8988T (cell line): Measurements from ENCODE around the gene SEMA3D.

ENCODE experiments used
- DNase-seq: peaks from one replicate; pipeline ENCODE4 v3.0.0; 2011

SEMA3D gene

DNA sequence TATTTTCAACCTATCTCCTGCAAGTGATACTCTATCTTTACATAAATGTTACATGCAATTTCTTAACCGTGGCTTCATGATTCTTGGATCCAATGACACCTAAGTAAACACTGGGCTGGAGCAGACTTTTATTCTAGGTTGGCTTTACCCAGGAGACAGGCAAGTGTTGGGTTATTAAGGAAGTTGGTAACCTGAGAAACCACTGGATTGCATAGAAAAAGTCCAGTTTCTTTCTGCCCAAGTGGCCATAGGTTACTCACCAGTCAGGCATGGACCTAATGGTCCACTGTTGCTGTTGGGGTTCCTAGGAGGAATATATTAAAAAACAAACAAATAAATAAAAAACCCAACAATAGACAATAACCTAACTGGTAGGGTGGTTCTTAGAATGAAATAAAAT, 112.8 kb downstream of the SEMA3D start:
- no peak for DNase-seq

DNA sequence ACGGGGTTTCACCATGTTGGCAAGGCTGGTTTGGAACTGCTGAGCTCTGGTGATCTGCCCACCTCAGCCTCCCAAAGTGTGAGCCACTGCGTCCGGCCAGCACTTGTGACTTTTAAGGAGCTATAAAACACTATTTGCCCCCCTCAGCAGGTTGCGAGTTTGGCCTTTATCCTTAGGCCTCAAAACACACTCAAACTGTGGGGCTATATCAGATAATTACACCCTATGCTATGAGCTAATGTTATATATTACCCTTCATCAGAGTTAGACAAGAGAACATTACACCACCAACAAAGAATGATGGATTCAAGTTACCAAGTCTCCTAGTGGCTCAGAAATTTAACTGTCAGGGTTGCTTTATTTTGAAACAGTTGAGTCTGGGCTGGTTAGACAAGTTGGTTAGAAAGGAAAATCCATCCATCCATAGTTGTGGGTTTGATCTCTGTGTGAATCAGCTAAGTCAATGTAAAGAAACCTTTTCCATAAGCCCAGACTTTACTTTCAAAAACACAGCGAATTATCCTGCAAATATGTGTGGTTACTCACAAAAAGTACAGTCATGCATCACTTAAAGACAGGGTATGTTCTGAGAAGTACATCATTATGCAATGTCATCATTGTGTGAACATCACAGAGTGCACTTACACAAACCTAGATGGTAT, 115.8 kb downstream of the SEMA3D start:
- no peak for DNase-seq

DNA sequence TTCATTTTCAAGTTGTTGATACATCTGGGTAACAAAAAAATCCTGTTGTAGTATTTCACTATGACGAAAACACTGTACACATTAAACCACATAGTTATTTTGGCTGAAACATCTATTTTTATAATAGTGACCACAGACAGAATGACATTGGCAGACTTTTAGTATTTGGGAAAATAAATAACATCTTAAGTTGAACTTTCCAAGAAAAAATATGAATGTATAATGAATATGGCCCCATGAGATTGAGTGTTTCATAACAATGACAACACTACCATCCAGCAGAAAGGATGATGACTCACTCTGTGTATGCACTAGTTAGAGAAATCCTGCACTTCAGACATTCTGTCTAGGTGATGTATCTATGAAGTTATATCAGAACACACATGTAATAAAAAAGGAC, 118.1 kb downstream of the SEMA3D start:
- DNase-seq, result no peak

DNA sequence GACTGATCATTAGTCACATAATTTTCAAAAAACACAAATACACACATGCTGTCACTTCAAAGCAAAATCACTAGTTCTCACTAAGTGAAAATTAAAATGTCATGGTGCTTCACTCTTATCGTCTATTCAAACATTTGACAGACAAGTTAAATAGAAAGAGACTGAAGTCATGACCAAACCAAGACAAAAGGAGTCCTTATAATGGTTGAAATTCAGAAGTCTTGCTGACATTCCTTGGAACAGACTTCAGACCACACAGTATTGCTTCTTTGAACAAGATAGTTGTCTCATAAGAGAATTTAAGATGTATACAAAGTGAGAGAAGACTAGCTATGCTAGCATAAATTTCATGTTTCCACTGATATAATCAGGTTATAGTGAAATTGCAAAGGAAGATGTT, 119.5 kb downstream of the SEMA3D start:
- no peak for DNase-seq

DNA sequence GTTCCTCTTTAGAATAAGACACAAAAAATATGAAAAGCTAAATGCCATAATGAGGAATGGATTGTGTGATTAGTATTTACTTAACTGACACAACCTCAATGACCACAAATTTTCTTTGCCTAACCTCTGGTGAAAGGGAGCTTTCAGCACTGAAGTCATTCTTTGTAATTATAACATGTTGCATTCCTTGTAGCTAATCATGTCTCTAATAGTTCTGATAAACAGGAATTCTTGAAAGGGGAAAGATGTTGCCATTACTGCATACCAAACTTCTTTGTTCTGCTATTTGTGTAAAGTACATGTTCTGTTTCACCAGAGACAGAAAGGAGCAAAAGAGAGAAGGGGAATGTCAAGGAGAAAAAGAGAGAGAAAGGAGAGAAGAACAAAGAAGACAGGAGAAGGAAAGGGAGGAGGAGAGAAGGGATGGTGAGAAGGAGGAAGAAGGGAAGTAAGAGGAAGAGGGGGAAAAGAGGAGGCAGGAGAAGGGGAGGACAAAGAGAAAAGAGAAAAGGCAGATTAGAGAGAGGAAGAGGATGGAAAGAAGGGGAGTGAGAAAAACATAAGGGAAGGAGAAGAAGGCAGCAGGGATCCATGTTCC, 120.9 kb downstream of the SEMA3D start:
- DNase-seq, result no peak

DNA sequence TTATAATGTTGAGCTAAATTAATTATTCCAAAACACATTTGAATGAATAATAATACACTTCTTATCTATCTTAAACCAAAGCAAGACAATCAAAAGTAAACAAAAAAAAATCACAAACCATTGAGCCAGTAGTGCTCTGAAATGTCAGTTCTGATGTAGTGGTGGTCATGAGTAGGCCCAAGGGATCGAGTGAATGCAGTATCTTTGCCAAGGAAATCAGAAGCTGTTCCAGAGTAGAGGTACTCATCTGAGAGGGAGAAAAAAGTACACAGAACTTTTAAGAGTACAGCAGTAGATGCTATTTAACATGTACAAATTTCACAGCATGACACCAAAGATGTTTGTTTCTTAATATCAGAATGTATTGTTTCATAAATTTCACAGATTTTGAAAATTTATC, 121.5 kb downstream of the SEMA3D start:
- no peak for DNase-seq

DNA sequence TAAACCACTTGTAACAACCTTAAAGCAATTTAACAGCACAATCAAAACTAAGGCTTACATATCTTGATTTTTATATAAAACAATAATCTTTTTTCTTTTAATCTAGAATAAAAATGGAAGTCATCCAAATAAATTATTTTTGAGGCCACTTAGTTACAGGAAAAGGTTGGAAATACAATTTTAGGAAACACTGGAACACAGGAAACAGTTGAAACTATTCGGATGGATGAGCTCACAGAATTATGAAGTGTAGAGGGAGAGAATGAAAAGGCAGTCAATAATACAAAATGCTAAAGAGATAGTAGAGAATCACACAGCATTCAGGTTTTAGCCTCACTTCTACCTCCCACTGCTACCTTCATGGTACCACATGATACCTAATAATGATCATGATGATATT, 124.2 kb downstream of the SEMA3D start:
- DNase-seq, result no peak

DNA sequence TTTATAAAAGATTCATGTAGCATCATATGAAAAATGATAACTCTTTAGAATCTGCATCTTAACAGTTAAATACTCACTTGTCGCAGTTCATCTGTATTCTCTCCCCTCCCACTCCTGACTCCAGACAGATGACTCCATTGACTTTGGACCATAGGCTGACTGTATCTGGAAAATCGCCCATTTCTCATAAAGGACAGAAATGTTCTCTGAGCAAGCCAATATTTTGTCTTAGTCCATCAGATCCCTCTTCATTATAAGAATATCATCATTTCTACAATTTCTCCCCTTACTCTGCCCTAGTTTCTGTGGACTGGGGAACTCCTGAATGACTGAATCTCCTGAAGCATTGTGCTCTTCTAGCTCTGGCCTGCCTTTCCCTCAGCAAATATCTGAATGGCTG, 125.4 kb downstream of the SEMA3D start:
- no peak for DNase-seq

DNA sequence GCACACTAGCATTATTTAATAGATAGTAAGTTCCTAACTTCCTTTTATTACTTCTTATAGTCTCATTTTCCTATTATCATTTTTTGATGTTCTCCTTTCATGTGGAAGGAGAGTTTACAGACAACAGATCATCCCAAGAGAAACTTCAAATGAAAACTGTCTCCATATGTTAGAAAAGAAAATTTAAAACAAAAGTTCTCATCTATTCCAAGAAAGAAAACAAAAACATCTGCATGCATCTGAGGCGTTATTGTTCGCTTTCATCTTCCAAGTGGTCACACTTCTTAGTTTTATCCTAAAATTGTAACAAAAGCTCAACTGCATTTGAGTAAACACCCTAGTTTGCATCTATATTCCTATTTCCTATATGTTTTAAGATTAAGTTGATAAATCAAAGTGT, 126.2 kb downstream of the SEMA3D start:
- DNase-seq, result no peak

DNA sequence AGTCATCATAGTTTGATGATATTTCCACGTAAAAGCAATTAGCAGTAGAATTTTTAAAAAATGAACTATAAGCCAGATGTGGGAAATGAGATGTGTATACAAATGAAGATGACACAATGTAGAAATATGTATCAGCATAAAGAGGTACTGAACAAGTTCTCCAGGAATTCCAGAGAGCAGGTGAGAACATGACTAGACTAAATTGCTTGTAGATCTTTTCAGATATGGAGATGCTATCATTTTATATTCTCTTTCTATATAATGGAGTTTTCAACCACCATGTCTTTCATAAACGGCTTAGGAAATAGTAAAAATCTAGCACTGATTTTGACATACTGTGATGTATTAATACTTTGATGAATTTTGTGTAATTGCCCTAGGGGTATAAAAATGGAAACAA, 130.9 kb downstream of the SEMA3D start:
- no peak for DNase-seq

DNA sequence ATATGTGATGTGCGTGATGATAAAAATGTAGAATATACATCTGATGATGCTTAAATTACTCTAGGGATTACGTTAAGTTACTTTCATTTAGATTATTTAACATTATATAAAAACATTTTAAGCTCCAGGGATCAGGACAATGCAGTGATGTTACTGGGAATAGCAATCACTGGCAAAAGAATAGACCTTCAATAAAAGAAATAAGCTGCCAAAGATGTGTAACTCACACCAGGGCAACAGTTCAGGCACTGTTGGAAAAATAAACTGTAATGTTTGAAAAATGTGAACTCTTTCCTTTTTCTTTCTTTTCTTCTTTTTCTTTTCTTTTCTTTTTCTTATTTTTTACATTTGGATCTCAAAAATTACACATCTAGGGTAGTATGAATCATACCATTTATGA, 131.7 kb downstream of the SEMA3D start:
- DNase-seq, result no peak

DNA sequence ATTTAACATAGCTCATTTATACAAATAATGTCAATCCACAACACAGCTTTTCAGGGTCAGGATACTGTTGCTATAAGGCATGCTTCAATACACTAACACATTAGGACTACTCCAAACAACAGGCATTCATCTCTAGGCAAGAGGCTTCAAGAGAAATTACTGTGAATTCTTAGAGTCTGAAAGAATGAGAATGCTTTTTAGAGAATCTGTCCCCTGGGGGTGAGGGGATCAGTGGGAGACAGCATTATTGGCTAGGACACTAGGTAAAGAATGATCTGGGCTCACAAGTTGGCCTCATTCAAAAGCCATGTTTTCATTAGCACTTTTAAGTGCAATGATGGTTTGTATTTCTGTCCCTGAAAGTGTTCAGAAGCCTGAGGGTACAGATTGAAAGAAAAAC, 132.6 kb downstream of the SEMA3D start:
- no peak for DNase-seq

DNA sequence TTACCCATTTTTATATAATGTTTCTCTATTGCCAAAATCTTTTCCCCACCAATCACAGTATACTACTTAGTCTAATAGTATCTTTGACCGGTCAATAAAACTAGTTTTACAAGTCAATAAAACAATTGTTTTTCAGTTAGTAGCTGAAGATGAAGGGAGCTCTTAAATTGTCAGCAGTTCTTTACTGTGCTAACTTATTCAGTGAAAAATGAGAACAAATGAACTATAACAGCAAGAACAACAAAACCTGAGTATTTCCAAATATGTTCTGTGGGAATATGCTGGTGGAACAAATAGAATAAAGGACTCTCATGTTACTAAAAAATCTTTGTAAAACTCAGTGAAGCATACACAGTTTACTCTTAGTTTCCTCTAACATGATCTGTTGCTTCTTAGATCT, 134.0 kb downstream of the SEMA3D start:
- no peak for DNase-seq

DNA sequence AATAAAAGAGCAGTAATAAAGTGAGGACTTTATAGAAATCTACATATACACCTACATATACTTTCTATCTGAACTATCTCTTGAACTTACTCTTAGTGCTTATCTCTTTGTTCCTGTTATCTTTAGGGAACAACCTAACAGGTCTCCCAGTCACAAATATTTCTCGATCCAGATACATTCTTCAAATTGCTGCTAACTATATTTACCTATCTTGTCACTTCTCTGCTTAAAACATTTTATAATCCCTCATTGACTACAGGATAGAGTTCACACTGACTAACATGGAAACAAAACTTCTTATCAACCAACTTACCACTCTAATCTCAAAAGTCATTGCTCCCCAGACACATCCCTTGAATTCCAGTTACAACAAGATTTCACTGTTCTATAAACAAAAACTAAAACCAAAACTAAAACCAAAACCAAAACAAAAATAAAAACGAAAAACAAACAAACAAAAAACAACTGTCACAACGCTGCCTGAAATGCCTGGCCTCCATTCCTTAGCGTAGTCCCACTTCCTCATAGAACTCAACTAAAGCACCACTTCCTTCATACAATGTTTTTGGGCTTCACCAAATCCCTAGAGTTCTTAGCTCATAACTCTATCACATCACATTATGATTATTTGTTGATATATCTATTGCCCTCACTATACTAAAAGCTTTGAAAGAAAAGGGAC, 134.7 kb downstream of the SEMA3D start:
- DNase-seq, result no peak

DNA sequence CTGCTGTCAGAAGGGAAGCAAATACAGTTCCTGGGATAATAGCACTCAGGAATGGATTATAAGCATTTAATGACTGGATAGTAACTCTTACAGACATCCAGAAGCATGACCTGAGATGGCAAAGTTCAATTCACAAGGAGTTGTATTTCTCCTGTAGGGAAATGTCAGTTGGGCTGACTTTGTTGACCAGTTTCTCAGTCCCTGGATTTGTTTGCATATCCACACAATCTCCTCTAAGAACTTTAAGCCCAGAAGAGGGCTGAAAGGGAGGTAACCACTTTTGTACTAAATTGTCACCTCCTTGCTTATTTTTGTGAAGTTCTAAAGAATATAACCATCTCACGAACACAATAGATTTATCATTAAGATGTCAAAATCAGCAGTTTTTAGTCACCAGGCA, 140.3 kb downstream of the SEMA3D start:
- no peak for DNase-seq

DNA sequence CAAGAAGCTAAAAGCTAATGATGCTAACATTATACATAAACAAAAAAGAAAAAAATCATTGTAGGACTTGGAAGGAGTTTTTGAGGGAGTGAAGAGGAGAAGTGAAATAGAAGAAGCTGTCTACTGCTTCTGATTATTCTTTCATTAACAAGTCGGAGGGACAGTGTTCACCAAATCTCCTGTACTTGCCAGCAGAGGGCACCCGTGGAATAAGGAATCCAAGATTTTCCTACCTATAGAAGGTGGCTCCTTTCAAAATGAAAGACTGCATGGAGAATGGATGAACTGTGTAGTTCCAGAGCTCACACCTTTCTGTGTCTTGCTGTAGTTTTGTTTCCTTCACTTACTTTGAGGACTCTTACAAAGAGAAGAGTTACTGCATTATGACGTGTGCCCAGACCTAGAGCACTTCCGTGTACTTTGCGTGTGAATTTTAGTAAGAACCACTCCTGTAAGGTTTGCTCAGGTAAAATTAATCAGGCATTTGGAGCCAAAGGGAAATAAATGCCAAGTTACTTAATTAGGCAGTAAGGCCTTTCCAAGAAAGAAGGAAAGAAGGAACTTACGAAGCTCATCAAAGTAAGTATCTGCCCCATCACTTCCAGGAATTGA, 145.1 kb downstream of the SEMA3D start:
- no peak for DNase-seq

DNA sequence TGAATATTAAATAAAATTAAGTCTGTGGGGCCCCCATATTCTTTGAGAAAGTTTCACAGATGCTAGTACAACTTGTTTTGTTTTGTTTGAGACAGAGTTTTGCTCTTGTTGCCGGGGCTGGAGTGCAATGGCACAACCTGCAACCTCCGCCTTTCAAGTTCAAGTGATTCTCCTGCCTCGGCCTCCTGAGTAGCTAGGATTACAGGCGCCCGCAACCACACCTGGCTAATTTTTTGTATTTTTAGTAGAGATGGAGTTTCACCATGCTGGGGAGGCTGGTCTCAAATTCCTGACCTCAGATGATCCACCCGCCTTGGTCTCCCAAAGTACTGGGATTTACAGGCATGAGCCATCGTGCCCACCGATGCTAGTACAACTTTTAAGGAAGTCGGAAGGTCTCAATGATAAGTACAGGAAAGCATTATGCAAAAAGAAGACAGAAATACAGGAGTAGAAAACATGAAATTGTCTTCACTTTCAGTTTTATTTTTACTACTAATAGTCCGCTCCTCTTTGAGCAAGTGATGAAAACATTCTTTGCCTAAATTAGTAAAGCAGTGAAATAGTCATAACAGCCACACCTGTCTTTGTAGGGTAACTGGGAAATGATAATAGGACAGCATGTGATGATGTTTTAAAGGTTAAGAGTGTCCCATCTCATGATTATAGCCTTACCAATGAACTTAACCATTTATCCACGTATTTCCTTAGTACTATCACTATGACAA, 147.5 kb downstream of the SEMA3D start:
- no peak for DNase-seq

DNA sequence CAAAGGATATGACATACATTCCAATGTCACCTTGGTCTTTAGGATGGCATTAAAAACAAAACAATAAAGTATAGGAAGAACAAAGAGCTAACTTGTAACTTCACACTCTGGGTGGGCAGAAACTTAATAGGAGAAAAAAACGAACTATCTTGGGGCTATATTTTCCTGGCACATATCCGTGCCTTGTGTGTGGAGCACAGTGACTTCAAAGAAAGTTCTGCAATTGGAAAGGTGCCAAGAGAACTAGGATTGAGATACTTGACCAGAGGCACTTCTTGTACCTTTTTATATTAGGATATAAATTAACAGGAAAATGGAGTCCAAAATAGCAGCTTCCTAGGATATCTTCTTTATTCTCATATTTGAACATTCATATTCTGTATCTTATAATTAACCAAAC, 148.4 kb downstream of the SEMA3D start:
- DNase-seq, result no peak

DNA sequence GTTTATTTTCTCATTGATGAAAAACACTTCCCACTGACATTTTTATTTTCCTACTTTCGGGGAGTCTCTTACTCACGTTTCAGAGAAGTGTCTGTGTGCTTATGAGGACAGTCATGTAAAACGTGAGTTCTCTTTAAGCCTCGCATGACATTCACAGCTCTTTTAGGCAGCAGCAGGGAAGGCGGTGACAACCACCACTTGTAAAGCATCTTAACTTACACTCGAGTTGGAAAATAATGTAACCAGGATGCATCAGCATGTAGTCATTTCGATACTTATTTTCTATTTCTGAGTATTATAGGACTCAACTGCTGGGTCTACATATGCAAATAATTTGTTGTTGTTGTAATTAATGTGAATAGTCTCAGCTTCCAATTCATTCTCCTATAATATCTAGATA, 153.6 kb downstream of the SEMA3D start:
- no peak for DNase-seq

DNA sequence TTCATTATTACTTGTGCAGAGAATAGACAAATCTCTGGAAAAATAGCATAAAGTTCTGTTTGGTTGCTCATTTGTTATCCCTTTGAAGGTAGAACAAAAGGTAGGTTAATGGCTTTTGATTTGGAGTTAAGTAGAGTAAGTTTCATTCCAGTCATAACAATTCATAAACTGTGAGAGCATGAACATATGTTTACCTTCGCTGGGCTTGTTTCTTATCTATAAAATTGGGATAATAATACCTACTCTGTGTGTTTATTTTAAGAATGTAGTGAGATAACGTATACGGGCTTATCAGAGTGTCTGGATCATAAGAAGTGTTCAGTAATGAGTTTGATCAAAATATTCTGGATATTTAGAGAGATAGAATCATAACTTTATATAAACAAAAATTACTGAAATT, 155.4 kb downstream of the SEMA3D start:
- DNase-seq, result no peak

DNA sequence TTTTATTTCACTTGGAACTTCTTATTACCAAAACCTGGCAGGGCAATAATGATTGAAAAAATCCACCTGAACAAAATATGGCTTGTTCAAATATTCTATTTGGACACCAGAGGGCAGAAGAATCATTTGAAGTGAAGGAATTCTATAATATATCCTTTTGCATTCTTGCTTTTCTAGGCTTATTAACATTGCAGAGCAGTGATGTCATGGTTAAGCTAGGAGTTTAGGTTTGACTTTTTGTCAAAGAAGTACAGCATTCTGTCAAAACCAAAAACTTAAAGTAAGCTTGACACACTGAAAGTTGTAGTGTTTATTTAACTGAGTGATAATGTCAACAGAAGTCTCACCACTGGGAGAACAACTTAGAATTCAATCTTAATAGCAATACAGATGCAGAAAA, 156.0 kb downstream of the SEMA3D start:
- DNase-seq, result no peak

DNA sequence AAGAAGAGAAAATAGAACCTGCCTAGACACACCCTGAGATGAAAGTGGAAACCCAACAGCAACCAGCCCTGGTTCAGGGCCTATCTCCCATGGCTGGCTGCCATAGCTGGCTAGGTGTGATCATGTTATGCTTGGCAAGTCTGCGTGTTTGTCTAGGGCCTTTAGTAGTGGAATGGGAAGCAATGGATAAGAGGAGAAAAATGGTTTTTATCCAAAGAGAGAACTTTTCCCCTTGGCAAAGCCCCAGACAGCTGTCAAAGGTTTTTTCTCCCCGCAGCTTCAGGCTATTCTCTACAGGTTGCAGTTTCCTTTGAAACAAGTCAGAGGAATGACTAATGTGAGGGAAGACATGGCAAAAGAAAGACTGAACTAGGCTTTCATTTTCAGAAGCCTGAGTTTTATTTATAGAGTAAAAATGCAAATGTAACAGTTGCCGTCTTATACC, 161.5 kb downstream of the SEMA3D start:
- DNase-seq, result no peak

DNA sequence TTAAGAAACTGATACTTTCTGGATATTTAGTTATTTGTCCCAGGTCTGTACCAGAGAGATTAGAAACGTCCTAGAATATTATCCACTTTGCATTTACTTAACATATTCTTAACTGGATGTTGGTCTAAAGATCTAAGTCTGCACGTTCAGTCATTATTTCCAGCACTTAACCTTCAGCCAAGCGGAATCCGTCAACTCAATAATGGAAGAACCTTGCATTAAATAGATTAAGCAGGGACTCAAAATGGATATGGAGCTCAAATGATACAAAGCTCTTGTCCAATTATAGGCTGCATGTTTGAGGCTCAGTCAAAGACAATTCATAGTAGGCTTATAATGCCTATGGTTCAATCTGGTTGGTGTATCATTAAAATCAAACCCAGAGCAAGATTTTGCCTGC, 162.9 kb downstream of the SEMA3D start:
- DNase-seq, result no peak
